ENCODE data around the gene ESM1. TPM values are rescaled to one million over a fixed set of nuclear protein-coding genes. Genes with fewer than 3 reads are reported as not detected.

ESM1 gene
- 0.16 and 42.9 TPM in 2 replicates for total RNA-seq

GRCh38 chr5:54985301-54986268, at the start of gene ESM1:
TSS of gene ESM1 (minus strand) at chr5:54985593. CDS start at chr5:54985517, 76 bp downstream.

Other genes starting within 250 kb of the ESM1 start
- not detected in 2 replicates for gene GZMK, start 38.7 kb upstream of the ESM1 start, total RNA-seq
- not detected in 2 replicates for gene GZMA, start 117.1 kb upstream of the ESM1 start, total RNA-seq
- 114 and 119 TPM in 2 replicates for gene GPX8, start 174.6 kb upstream of the ESM1 start, total RNA-seq
- gene CDC20B, start 187.6 kb upstream of the ESM1 start, total RNA-seq = under 0.01 TPM in 1 of 2 replicates, not detected in the other
- gene MCIDAS, start 241.7 kb upstream of the ESM1 start, total RNA-seq = not detected in 2 replicates
- gene CCNO, start 248.0 kb upstream of the ESM1 start, total RNA-seq = 0.65 TPM in 1 of 2 replicates, not detected in the other

Data from epithelial cell of alveolus of lung (primary cell).